ENCODE results near the gene MSANTD1.

Gene MSANTD1

GRCh38 chr4:3268395-3269104 is 19.6 kb downstream of the MSANTD1 start (continued):
- TF ChIP-seq, protein P1, sequence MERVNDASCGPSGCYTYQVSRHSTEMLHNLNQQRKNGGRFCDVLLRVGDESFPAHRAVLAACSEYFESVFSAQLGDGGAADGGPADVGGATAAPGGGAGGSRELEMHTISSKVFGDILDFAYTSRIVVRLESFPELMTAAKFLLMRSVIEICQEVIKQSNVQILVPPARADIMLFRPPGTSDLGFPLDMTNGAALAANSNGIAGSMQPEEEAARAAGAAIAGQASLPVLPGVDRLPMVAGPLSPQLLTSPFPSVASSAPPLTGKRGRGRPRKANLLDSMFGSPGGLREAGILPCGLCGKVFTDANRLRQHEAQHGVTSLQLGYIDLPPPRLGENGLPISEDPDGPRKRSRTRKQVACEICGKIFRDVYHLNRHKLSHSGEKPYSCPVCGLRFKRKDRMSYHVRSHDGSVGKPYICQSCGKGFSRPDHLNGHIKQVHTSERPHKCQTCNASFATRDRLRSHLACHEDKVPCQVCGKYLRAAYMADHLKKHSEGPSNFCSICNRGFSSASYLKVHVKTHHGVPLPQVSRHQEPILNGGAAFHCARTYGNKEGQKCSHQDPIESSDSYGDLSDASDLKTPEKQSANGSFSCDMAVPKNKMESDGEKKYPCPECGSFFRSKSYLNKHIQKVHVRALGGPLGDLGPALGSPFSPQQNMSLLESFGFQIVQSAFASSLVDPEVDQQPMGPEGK (CRISPR knock-in tag; IDR thresholded peaks at IDR 0.05; ENCODE audit: borderline replicate concordance): no peak
- TF ChIP-seq ZNF70 (CRISPR knock-in tag; IDR thresholded peaks at IDR 0.05) (no peak), ZNF565 (CRISPR knock-in tag; conservative IDR thresholded peaks at IDR 0.05; ENCODE audit: low read depth) (no peak)

GRCh38 chr4:3269105-3269927 is 20.4 kb downstream of the MSANTD1 start:
- peak; percentile 18; the same call in 2 of the 3 replicates for ATAC-seq
- TF ChIP-seq CSDC2 (CRISPR knock-in tag; IDR thresholded peaks at IDR 0.05) (no peak), ZC3H10 (CRISPR knock-in tag; IDR thresholded peaks at IDR 0.05) (no peak), PPARA (CRISPR knock-in tag; IDR thresholded peaks at IDR 0.05; ENCODE audit: borderline replicate concordance) (no peak), GLIS3 (CRISPR knock-in tag; IDR thresholded peaks at IDR 0.05) (no peak), ZNF565 (CRISPR knock-in tag; conservative IDR thresholded peaks at IDR 0.05; ENCODE audit: low read depth) (no peak), OSR1 (CRISPR knock-in tag; IDR thresholded peaks at IDR 0.05) (no peak), ZNF70 (CRISPR knock-in tag; IDR thresholded peaks at IDR 0.05) (no peak), ZFP30 (CRISPR knock-in tag; IDR thresholded peaks at IDR 0.05) (no peak), ISL1 (CRISPR knock-in tag; IDR thresholded peaks at IDR 0.05) (no peak), ARNTL (CRISPR knock-in tag; IDR thresholded peaks at IDR 0.05; ENCODE audit: borderline replicate concordance, low read depth) (no peak), ZFP3 (CRISPR knock-in tag; IDR thresholded peaks at IDR 0.05) (no peak), RARB (CRISPR knock-in tag; IDR thresholded peaks at IDR 0.05) (no peak), SNAI2 (CRISPR knock-in tag; IDR thresholded peaks at IDR 0.05) (no peak), ESRRG (CRISPR knock-in tag; IDR thresholded peaks at IDR 0.05) (no peak), TCF4 (CRISPR knock-in tag; IDR thresholded peaks at IDR 0.05; ENCODE audit: borderline replicate concordance) (no peak), TSHZ2 (CRISPR knock-in tag; IDR thresholded peaks at IDR 0.05) (no peak), BACH2 (CRISPR knock-in tag; IDR thresholded peaks at IDR 0.05; ENCODE audit: borderline replicate concordance) (no peak)
- TF ChIP-seq, protein P2, sequence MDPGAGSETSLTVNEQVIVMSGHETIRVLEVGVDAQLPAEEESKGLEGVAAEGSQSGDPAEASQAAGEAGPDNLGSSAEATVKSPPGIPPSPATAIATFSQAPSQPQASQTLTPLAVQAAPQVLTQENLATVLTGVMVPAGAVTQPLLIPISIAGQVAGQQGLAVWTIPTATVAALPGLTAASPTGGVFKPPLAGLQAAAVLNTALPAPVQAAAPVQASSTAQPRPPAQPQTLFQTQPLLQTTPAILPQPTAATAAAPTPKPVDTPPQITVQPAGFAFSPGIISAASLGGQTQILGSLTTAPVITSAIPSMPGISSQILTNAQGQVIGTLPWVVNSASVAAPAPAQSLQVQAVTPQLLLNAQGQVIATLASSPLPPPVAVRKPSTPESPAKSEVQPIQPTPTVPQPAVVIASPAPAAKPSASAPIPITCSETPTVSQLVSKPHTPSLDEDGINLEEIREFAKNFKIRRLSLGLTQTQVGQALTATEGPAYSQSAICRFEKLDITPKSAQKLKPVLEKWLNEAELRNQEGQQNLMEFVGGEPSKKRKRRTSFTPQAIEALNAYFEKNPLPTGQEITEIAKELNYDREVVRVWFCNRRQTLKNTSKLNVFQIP (CRISPR knock-in tag; IDR thresholded peaks at IDR 0.05; ENCODE audit: borderline replicate concordance, low read depth): no peak
- TF ChIP-seq, protein P3, sequence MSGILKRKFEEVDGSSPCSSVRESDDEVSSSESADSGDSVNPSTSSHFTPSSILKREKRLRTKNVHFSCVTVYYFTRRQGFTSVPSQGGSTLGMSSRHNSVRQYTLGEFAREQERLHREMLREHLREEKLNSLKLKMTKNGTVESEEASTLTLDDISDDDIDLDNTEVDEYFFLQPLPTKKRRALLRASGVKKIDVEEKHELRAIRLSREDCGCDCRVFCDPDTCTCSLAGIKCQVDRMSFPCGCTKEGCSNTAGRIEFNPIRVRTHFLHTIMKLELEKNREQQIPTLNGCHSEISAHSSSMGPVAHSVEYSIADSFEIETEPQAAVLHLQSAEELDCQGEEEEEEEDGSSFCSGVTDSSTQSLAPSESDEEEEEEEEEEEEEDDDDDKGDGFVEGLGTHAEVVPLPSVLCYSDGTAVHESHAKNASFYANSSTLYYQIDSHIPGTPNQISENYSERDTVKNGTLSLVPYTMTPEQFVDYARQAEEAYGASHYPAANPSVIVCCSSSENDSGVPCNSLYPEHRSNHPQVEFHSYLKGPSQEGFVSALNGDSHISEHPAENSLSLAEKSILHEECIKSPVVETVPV (CRISPR knock-in tag; IDR thresholded peaks at IDR 0.05): no peak
- TF ChIP-seq, protein P4, sequence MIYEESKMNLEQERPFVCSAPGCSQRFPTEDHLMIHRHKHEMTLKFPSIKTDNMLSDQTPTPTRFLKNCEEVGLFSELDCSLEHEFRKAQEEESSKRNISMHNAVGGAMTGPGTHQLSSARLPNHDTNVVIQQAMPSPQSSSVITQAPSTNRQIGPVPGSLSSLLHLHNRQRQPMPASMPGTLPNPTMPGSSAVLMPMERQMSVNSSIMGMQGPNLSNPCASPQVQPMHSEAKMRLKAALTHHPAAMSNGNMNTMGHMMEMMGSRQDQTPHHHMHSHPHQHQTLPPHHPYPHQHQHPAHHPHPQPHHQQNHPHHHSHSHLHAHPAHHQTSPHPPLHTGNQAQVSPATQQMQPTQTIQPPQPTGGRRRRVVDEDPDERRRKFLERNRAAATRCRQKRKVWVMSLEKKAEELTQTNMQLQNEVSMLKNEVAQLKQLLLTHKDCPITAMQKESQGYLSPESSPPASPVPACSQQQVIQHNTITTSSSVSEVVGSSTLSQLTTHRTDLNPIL (CRISPR knock-in tag; IDR thresholded peaks at IDR 0.05; ENCODE audit: low read depth): no peak

Measured in SK-N-SH treated with all-trans-retinoic acid at 6 μM for 48 hours (cell line).